Natural killer cell treated with Interleukin-12 subunit alpha and Interleukin-12 subunit beta and Interleukin-15 and Interleukin-18, amount 100 ng/mL, for 72 hours (primary cell): ENCODE results near the gene SLC2A2. TPM values are rescaled to one million over a fixed set of nuclear protein-coding genes. Genes with fewer than 3 reads are reported as not detected.
A peak's percentile ranks its signal among the peaks of the same experiment; 100 is the strongest.

Source experiments
- ATAC-seq, 2 donors: fragments of 150-1000 bp; cut with Tn5 transposase in 1 of 2; sonication (Bioruptor Pico), chemical (Tn5 transposase) in 1 of 2; 2 replicates each; pipeline ENCODE4 v1.10.0; 2021
- DNase-seq: peaks from one replicate; pipeline ENCODE4 v3.0.0; 2022; ENCODE audit warnings: low spot score
- H3K27ac Mint-ChIP-seq, 2 donors: 1 replicate in 1 of 2; 2 replicates in 1 of 2; pipeline ENCODE4 v1.8.0; 2022; ENCODE audit warnings: mixed read lengths in 2 of 2, mild to moderate bottlenecking in 1 of 2, moderate library complexity in 1 of 2
- H3K27me3 Mint-ChIP-seq, 2 donors: 1 replicate in 1 of 2; 2 replicates in 1 of 2; pipeline ENCODE4 v1.8.0; 2022; ENCODE audit warnings: mixed read lengths in 2 of 2
- H3K36me3 Mint-ChIP-seq: one replicate; pipeline ENCODE4 v1.8.0; 2022; ENCODE audit warnings: mixed read lengths
- H3K4me1 Mint-ChIP-seq, 2 donors: 1 replicate in 1 of 2; 2 replicates in 1 of 2; pipeline ENCODE4 v1.8.0; 2022; ENCODE audit warnings: low read depth in 2 of 2, mixed read lengths in 2 of 2, mild to moderate bottlenecking in 1 of 2
- H3K4me3 Mint-ChIP-seq: one replicate; pipeline ENCODE4 v1.8.0; 2022; ENCODE audit warnings: mixed read lengths
- H3K9me3 Mint-ChIP-seq: 2 replicates; pipeline ENCODE4 v1.8.0; 2022; ENCODE audit warnings: mixed read lengths
- total RNA-seq, 2 donors: library from RNA; stranded (reverse); gene quantifications; one replicate each; pipeline ENCODE4 v1.2.3, GENCODE V29; 2022

SLC2A2 gene
- total RNA-seq, 2 donors from 2014 or later, result not detected

GRCh38 chr3:170961616-170962400 lies 64.7 kb downstream of the SLC2A2 start:
- Mint-ChIP-seq H3K9me3 (no peaks in the 10 kb centered on the region), H3K27me3 (peaks cover 3 to 18% of the 10 kb centered on the region in 2 donors), H3K4me1 (peaks cover 0 to 6% of the 10 kb centered on the region in 2 donors), H3K27ac (no peak overlapping the region), H3K4me3 (no peak overlapping the region), H3K36me3 (no peaks in the 10 kb centered on the region)
- ATAC-seq, result no peak
- no peak for DNase-seq

DNA sequence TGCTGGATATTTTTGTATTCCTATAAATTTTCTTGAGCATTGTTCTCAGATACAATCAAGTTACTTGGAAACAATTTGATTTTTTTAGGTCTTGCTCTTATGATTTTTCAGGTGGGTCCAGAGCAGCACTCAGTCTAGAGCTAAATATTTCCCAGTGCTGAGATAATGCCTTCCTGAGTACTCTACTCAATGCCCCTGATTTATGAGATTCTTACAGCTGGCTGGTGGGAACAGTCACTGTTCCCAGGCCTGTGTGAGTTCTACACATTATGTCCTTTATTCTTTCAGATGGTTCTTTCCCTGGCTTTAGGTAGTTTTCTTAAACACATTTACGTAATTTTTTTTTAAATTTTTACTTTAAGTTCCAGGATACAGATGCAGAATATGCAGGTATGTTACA lies 67.1 kb downstream of the SLC2A2 start:
- Mint-ChIP-seq H3K9me3 (no peaks in the 10 kb centered on the region), H3K27ac (no peak overlapping the region), H3K36me3 (no peaks in the 10 kb centered on the region), H3K4me3 (no peak overlapping the region), H3K27me3 (peaks cover 12 to 41% of the 10 kb centered on the region in 2 donors), H3K4me1 (peaks cover 0 to 6% of the 10 kb centered on the region in 2 donors)
- DNase-seq (no peak), ATAC-seq (no peak)

GRCh38 chr3:170956647-170957046 lies 69.9 kb downstream of the SLC2A2 start:
- DNase-seq (no peak), ATAC-seq (no peak)
- no peak overlapping the region for H3K4me3 Mint-ChIP-seq
- no peaks in the 10 kb centered on the region for H3K4me1 Mint-ChIP-seq
- H3K36me3 Mint-ChIP-seq, result no peaks in the 10 kb centered on the region
- peaks cover 15 to 49% of the 10 kb centered on the region in 2 donors for H3K27me3 Mint-ChIP-seq
- H3K9me3 Mint-ChIP-seq, result no peaks in the 10 kb centered on the region
- H3K27ac Mint-ChIP-seq, result no peak overlapping the region

DNA sequence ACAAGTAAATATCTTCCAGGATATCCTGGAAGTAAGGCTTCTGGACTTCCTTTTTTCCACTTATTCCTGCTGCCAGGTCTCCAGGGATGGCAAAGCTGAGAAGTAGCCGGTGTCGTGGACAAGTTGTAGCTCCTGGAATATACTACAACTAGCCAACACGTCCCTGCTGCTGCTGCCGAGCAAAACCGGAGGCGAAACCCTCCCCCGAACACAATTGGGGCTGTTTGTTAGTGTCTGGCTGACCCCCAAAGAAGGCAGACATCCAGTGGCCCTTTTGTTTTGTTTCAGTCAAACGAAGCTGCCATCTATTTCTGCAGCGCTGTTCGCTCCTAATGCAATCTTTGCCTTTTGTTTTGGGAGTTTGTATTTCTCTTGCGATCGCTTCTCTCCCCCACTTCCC lies 72.8 kb downstream of the SLC2A2 start:
- Mint-ChIP-seq H3K9me3 (no peaks in the 10 kb centered on the region), H3K4me3 (no peak overlapping the region), H3K4me1 (no peaks in the 10 kb centered on the region), H3K27ac (no peak overlapping the region), H3K36me3 (no peaks in the 10 kb centered on the region), H3K27me3 (peaks cover 11 to 40% of the 10 kb centered on the region in 2 donors)
- DNase-seq (no peak), ATAC-seq (no peak)

DNA sequence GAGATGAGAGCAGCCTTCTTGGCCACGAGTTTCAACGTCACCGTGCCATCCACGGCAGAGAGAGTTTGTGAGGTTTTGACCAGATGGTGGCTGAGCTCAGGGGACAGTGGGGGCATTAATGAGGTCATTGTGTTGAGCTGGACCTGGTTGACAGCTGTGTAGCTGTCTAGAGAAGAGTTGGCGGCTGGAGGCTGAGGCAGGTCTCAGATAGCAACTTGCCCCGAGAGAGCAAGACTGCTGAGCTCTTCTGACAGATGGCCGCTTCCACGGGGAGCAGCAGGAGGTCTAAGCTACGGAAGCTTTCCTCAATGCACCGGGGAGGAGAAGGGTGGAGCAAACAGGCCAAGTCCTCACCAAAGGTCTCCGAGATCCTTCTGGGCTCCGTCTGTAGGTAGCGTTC lies 73.3 kb downstream of the SLC2A2 start:
- Mint-ChIP-seq H3K27ac (no peak overlapping the region), H3K27me3 (peaks cover 14 to 35% of the 10 kb centered on the region in 2 donors), H3K4me1 (no peaks in the 10 kb centered on the region), H3K4me3 (no peak overlapping the region), H3K9me3 (no peaks in the 10 kb centered on the region), H3K36me3 (no peaks in the 10 kb centered on the region)
- DNase-seq (no peak), ATAC-seq (no peak)

- no peak for ATAC-seq
These were observed 77.3 kb downstream of the SLC2A2 start for GRCh38 chr3:170949211-170949610.

DNA sequence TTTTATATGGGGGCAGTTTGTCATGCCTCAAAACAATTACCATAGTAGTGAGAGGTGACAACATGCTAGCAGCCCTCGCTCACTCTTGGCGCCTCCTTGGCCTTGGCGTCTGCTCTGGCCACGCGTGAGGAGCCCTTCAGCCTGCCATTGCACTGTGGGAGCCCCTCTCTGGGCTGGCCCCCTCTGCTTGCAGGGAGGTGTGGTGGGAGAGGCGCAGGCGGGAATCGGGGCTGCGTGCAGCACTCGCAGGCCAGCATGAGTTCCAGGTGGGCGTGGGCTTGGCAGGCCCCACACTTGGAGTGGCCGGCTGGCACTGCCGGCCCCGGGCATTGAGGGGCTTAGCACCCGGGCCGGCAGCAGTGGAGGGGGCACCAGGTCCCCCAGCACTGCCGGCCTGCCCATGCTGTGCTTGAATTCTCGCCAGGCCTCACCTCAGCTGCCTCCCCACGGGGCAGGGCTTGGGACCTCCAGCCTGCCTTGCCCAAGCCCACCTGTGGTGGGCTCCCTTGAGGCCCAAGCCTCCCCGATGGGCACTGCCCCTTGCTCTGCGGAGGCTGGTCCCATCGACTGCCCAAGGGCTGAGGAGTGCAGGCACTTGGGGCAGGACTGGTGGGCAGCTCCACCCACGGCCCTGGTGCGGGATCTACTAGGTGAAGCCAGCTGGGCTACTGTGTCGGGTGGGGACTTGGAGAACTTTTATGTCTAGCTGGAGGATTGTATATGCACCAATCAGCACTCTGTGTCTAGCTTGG lies 79.3 kb downstream of the SLC2A2 start:
- Mint-ChIP-seq H3K36me3 (no peaks in the 10 kb centered on the region), H3K27me3 (peaks cover 26 to 27% of the 10 kb centered on the region in 2 donors), H3K4me1 (peaks cover 0 to 4% of the 10 kb centered on the region in 2 donors), H3K4me3 (no peak overlapping the region), H3K9me3 (no peaks in the 10 kb centered on the region), H3K27ac (no peak overlapping the region)
- ATAC-seq (peak in 1 of 2 donors; percentile 24), DNase-seq (no peak)

More at GRCh38 chr3:170949211-170949610, 77.3 kb downstream of the SLC2A2 start:
- DNase-seq, result no peak
- H3K4me1 Mint-ChIP-seq, result peaks cover 0 to 4% of the 10 kb centered on the region in 2 donors
- H3K36me3 Mint-ChIP-seq, result no peaks in the 10 kb centered on the region
- no peak overlapping the region for H3K4me3 Mint-ChIP-seq
- H3K27ac Mint-ChIP-seq, result no peak overlapping the region
- H3K27me3 Mint-ChIP-seq, result peaks cover 22 to 29% of the 10 kb centered on the region in 2 donors
- no peaks in the 10 kb centered on the region for H3K9me3 Mint-ChIP-seq

Other genes with a start within 250 kb of the SLC2A2 start
- 100 to 1,000 TPM in 1 of 2 donors, 10 to 100 TPM in 1; 96.6 to 144 TPM for gene RPL22L1, start 156.5 kb downstream of the SLC2A2 start, total RNA-seq
- gene EIF5A2, start 118.1 kb downstream of the SLC2A2 start, total RNA-seq, result 1 to 10 TPM; 5.7 to 8.7 TPM